ENCODE data around the gene TRMU.
A peak's percentile ranks its signal among the peaks of the same experiment; 100 is the strongest.

DNA sequence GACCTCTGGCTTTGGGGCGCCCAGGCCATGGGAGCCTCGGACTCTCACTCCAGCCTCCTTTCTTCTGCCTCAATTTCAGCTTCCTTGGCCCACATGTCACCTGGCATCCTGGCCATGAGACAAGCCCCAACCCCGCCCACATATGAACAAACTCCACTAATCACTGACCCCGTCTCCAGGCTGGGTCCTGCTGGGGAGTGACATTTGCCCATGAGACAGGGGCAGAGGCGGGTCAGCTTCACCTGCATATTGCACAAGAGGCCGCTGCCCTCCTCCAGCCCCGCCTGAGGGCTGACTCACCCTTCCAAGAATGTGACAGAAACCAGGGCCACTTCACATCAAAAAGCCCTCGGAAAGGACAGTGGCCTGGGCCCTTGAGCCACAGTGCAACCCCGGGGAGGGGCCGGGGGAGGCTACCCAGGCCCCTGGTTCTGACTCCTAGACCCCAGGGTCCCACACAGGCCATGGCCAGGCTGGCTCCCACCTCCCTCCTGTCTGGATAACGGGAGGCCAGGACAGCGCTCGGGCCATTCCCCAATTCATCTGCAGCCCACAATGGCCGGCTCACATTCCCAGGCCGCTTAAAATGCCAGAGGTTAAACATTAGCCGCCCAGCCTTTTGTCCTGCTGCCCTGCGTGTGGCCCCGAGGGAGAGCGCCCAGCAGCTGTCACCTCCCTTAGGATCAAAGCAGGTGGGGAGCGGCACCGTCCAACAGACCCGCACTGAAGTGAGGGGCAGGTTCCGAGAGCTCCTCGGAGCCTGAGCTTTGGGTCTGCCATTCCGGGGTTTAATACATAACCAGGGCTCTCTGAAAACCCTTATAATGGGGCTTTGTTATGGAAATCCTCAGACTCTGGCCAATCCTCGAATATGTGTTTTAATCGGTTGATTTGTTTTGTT lies 42.3 kb downstream of the TRMU start:
- TF ChIP-seq, protein P1, sequence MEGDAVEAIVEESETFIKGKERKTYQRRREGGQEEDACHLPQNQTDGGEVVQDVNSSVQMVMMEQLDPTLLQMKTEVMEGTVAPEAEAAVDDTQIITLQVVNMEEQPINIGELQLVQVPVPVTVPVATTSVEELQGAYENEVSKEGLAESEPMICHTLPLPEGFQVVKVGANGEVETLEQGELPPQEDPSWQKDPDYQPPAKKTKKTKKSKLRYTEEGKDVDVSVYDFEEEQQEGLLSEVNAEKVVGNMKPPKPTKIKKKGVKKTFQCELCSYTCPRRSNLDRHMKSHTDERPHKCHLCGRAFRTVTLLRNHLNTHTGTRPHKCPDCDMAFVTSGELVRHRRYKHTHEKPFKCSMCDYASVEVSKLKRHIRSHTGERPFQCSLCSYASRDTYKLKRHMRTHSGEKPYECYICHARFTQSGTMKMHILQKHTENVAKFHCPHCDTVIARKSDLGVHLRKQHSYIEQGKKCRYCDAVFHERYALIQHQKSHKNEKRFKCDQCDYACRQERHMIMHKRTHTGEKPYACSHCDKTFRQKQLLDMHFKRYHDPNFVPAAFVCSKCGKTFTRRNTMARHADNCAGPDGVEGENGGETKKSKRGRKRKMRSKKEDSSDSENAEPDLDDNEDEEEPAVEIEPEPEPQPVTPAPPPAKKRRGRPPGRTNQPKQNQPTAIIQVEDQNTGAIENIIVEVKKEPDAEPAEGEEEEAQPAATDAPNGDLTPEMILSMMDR (IDR thresholded peaks at IDR 0.05; ENCODE audit: control extremely low read depth in 1 of 3, insufficient read depth in 1 of 3, low read depth in 1 of 3, low read length in 3 of 3), result no peak
- TF ChIP-seq POLR2A (IDR thresholded peaks at IDR 0.05; ENCODE audit: control extremely low read depth in 1 of 2, low read depth in 2 of 2, low read length in 2 of 2) (no peak), EGR1 (IDR thresholded peaks at IDR 0.05; ENCODE audit: borderline replicate concordance, low read depth, low read length) (no peak), HDAC2 (IDR thresholded peaks at IDR 0.05; ENCODE audit: borderline replicate concordance in 1 of 2, low read depth in 2 of 2, low read length in 2 of 2) (no peak), MAFK (IDR thresholded peaks at IDR 0.05; ENCODE audit: low read depth, low read length) (no peak), EP300 (IDR thresholded peaks at IDR 0.05; ENCODE audit: borderline replicate concordance in 1 of 2, low read depth in 2 of 2, low read length in 2 of 2) (no peak), SIN3A (conservative IDR thresholded peaks at IDR 0.05 in 1 of 2, IDR thresholded peaks at IDR 0.05 in 1 of 2; ENCODE audit: low read depth in 1 of 2, low read length in 2 of 2) (no peak; a peak in 1 of 4 replicates), TAF1 (IDR thresholded peaks at IDR 0.05; ENCODE audit: low read depth, low read length) (no peak), EZH2 (IDR thresholded peaks at IDR 0.05; ENCODE audit: low read depth, low read length, severe bottlenecking) (no peak), BRCA1 (IDR thresholded peaks at IDR 0.05; ENCODE audit: low read depth, low read length) (no peak), KDM1A (IDR thresholded peaks at IDR 0.05; ENCODE audit: borderline replicate concordance, low read length) (peak; percentile 54; the same call in 1 of the 2 replicates), POLR2AphosphoS5 (IDR thresholded peaks at IDR 0.05; ENCODE audit: low read depth, low read length) (no peak)
